Activated gamma-delta T cell treated with anti-CD3 and anti-CD28 coated beads, Interleukin-2, amount 50 U/mL, for 16 hours (primary cell): Measurements from ENCODE around the gene AXIN1.
"Not testable (repeated sequence)": the region's sequence is repeated elsewhere in the genome, so short reads cannot be mapped to it uniquely, and the experiment has no call there.

Source experiments
- DNase-seq: peaks from one replicate; pipeline ENCODE4 v3.0.0-alpha.2; 2020; ENCODE audit warnings: low read depth

The AXIN1 gene

GRCh38 chr16:352547-353403, at the start of gene AXIN1:
TSS of gene AXIN1 (minus strand) at chr16:352723. CDS start at chr16:347025, 5,698 bp downstream.
- peak; percentile 100 for DNase-seq

GRCh38 chr16:401468-402348, 49.2 kb upstream of the AXIN1 start, which contains the start of gene DECR2:
TSS of gene DECR2 (plus strand) at chr16:401885. CDS start at chr16:401964, 79 bp downstream.
- DNase-seq: peak; percentile 99

GRCh38 chr16:400061-400591, 47.6 kb upstream of the AXIN1 start:
- DNase-seq: no peak

GRCh38 chr16:399340-400019, 47.0 kb upstream of the AXIN1 start:
- DNase-seq: no peak

- no peak for DNase-seq
Observed at GRCh38 chr16:398561-399339, 46.2 kb upstream of the AXIN1 start.

GRCh38 chr16:397736-398332, 45.3 kb upstream of the AXIN1 start:
- DNase-seq: no peak

- no peak for DNase-seq
Observed at GRCh38 chr16:397135-397661, 44.7 kb upstream of the AXIN1 start, which contains the start of gene NME4. TSS of gene NME4 (plus strand) at chr16:397199. CDS start at chr16:397223, 24 bp downstream.

- no peak for DNase-seq
Observed at GRCh38 chr16:396605-397004, 44.1 kb upstream of the AXIN1 start.

- DNase-seq: no peak
Observed at GRCh38 chr16:396199-396598, 43.7 kb upstream of the AXIN1 start.

- peak; percentile 51 for DNase-seq
Observed at GRCh38 chr16:392450-393030, 40.0 kb upstream of the AXIN1 start.

GRCh38 chr16:391885-392335, 39.4 kb upstream of the AXIN1 start:
- DNase-seq: peak; percentile 82

- DNase-seq: no peak
Observed at GRCh38 chr16:389352-389751, 36.8 kb upstream of the AXIN1 start.

- not testable (repeated sequence) for DNase-seq
Observed at GRCh38 chr16:387761-388666, 35.5 kb upstream of the AXIN1 start.

GRCh38 chr16:386641-387156, 34.2 kb upstream of the AXIN1 start:
- no peak for DNase-seq

GRCh38 chr16:383326-384051, 31.0 kb upstream of the AXIN1 start:
- no peak for DNase-seq

GRCh38 chr16:381789-382717, 29.5 kb upstream of the AXIN1 start, which contains the start of gene PGAP6:
TSS of gene PGAP6 (minus strand) at chr16:381978. CDS start at chr16:381821, 157 bp downstream.
- peak; percentile 41 for DNase-seq
